OCI-LY1 (cell line): Measurements from ENCODE around the gene CCDC187.
"Not testable (repeated sequence)": the region's sequence is repeated elsewhere in the genome, so short reads cannot be mapped to it uniquely, and the experiment has no call there.

Experiments
- H2AFZ ChIP-seq: fragments of 200-600 bp; sonication (generic), shearing (Covaris generic); 2 replicates; pipeline ENCODE4 v1.6.0; 2014; ENCODE audit warnings: antibody characterized with exemption, mild to moderate bottlenecking, low read length
- H3F3A ChIP-seq: fragments of 200-600 bp; sonication (generic), shearing (Covaris generic); 2 replicates; pipeline ENCODE4 v1.6.0; 2014; ENCODE audit warnings: mild to moderate bottlenecking, antibody characterized with exemption, low read length, moderate library complexity; ENCODE audit not compliant: insufficient read depth
- H3K27ac ChIP-seq: fragments of 200-600 bp; sonication (generic); 2 replicates; pipeline ENCODE4 v1.5.1; 2014; ENCODE audit warnings: low read length, mixed run types, mild to moderate bottlenecking, low read depth; ENCODE audit not compliant: poor library complexity, severe bottlenecking
- H3K27me3 ChIP-seq: fragments of 200-600 bp; sonication (generic); 2 replicates; pipeline ENCODE4 v1.6.0; 2014; ENCODE audit warnings: antibody characterized with exemption, mild to moderate bottlenecking, low read length, moderate library complexity; ENCODE audit not compliant: insufficient read depth
- H3K36me3 ChIP-seq: fragments of 200-600 bp; sonication (generic); 2 replicates; pipeline ENCODE4 v1.6.1; 2014; ENCODE audit warnings: mild to moderate bottlenecking, antibody characterized with exemption, low read length, moderate library complexity, mixed read lengths; ENCODE audit not compliant: insufficient read depth
- H3K4me1 ChIP-seq: fragments of 200-600 bp; sonication (generic); 2 replicates; pipeline ENCODE4 v1.5.1; 2014; ENCODE audit warnings: mild to moderate bottlenecking, low read length, moderate library complexity; ENCODE audit not compliant: insufficient read depth, severe bottlenecking
- H3K4me2 ChIP-seq: fragments of 200-600 bp; sonication (generic), shearing (Covaris generic); 2 replicates; pipeline ENCODE4 v1.6.1; 2014; ENCODE audit warnings: low read length
- H3K4me3 ChIP-seq: fragments of 200-600 bp; sonication (generic); 2 replicates; pipeline ENCODE4 v1.5.1; 2014; ENCODE audit warnings: low read length, low read depth, mild to moderate bottlenecking, mixed read lengths; ENCODE audit not compliant: poor library complexity, severe bottlenecking
- H3K79me2 ChIP-seq: fragments of 200-600 bp; shearing (Covaris generic); 2 replicates; pipeline ENCODE4 v1.6.1; 2016; ENCODE audit warnings: mixed run types, low read length, mixed read lengths; ENCODE audit not compliant: insufficient read depth
- H3K9ac ChIP-seq: fragments of 200-600 bp; sonication (generic), shearing (Covaris generic); 2 replicates; pipeline ENCODE4 v1.6.1; 2014; ENCODE audit warnings: mild to moderate bottlenecking, low read length, mixed read lengths
- H3K9me2 ChIP-seq: fragments of 200-600 bp; sonication (generic), shearing (Covaris generic); 2 replicates; pipeline ENCODE4 v1.6.1; 2014; ENCODE audit warnings: low read depth, mild to moderate bottlenecking, low read length, mixed read lengths
- H3K9me3 ChIP-seq: fragments of 200-600 bp; shearing (Covaris generic); 2 replicates; pipeline ENCODE4 v1.6.1; 2014; ENCODE audit warnings: low read length, mixed read lengths
- H4K20me1 ChIP-seq: fragments of 200-600 bp; sonication (generic), shearing (Covaris generic); 2 replicates; pipeline ENCODE4 v1.6.0; 2016; ENCODE audit warnings: mild to moderate bottlenecking, low read length; ENCODE audit not compliant: insufficient read depth
- EZH2 ChIP-seq: fragments of 200-600 bp; sonication (generic), shearing (Covaris generic); IDR thresholded peaks from 2 replicates; pipeline ENCODE4 v1.8.0; 2017; ENCODE audit warnings: borderline replicate concordance, mixed run types, mild to moderate bottlenecking, antibody characterized with exemption, low read length, moderate library complexity, mixed read lengths
- TF ChIP-seq, protein P1 (sequence below): fragments of 200-600 bp; sonication (generic), shearing (Covaris generic); IDR thresholded peaks from 2 replicates; pipeline ENCODE4 v1.5.1; 2017; ENCODE audit warnings: mild to moderate bottlenecking, antibody characterized with exemption, low read length, moderate library complexity, mixed read lengths

Gene CCDC187

GRCh38 chr9:136267261-136268111 is 36.4 kb downstream of the CCDC187 start:
- Histone ChIP-seq H3F3A (no peaks in the 10 kb centered on the region), H3K9me2 (no peaks in the 10 kb centered on the region), H3K4me1 (peaks cover 11% of the 10 kb centered on the region), H4K20me1 (no peaks in the 10 kb centered on the region), H3K27me3 (peaks cover 24% of the 10 kb centered on the region), H3K4me2 (peak overlapping the region; percentile 64), H3K27ac (no peak overlapping the region), H3K9ac (peak overlapping the region; percentile 44; the same call in 1 of the 2 replicates), H3K79me2 (no peaks in the 10 kb centered on the region), H3K9me3 (no peaks in the 10 kb centered on the region), H3K4me3 (peak overlapping the region; percentile 53), H3K36me3 (no peaks in the 10 kb centered on the region; the same call in 1 of the 2 replicates), H2AFZ (no peak overlapping the region)
- TF ChIP-seq EZH2: no peak
- TF ChIP-seq, protein P1, sequence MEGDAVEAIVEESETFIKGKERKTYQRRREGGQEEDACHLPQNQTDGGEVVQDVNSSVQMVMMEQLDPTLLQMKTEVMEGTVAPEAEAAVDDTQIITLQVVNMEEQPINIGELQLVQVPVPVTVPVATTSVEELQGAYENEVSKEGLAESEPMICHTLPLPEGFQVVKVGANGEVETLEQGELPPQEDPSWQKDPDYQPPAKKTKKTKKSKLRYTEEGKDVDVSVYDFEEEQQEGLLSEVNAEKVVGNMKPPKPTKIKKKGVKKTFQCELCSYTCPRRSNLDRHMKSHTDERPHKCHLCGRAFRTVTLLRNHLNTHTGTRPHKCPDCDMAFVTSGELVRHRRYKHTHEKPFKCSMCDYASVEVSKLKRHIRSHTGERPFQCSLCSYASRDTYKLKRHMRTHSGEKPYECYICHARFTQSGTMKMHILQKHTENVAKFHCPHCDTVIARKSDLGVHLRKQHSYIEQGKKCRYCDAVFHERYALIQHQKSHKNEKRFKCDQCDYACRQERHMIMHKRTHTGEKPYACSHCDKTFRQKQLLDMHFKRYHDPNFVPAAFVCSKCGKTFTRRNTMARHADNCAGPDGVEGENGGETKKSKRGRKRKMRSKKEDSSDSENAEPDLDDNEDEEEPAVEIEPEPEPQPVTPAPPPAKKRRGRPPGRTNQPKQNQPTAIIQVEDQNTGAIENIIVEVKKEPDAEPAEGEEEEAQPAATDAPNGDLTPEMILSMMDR: peak; percentile 36; the same call in 1 of the 2 replicates

DNA sequence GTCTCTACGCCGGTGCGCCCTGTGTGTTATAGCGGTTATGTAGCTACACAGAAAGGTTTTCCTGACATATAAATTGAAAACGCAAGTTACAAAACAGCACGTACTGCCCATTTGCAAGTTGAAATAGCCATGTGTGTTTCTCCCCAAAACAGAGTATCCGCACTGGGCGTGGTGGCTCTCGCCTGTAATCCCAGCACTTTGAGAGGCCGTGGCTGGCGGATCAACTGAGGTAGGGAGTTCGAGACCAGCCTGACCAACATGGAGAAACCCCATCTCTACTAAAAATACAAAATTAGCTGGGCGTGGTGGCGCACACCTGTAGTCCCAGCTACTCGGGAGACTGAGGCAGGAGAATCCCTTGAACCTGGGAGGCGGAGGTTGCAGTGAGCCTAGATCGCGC is 37.3 kb downstream of the CCDC187 start:
- not testable (repeated sequence) for H3K36me3 ChIP-seq, H4K20me1 ChIP-seq, H3F3A ChIP-seq, H2AFZ ChIP-seq, H3K27ac ChIP-seq, H3K79me2 ChIP-seq, H3K9me3 ChIP-seq, H3K9me2 ChIP-seq
- Histone ChIP-seq H3K9ac (peak overlapping the region; percentile 1; the same call in 1 of the 2 replicates), H3K27me3 (peaks cover 24% of the 10 kb centered on the region), H3K4me3 (peak overlapping the region; percentile 53), H3K4me1 (peaks cover 11% of the 10 kb centered on the region), H3K4me2 (peak overlapping the region; percentile 64)

DNA sequence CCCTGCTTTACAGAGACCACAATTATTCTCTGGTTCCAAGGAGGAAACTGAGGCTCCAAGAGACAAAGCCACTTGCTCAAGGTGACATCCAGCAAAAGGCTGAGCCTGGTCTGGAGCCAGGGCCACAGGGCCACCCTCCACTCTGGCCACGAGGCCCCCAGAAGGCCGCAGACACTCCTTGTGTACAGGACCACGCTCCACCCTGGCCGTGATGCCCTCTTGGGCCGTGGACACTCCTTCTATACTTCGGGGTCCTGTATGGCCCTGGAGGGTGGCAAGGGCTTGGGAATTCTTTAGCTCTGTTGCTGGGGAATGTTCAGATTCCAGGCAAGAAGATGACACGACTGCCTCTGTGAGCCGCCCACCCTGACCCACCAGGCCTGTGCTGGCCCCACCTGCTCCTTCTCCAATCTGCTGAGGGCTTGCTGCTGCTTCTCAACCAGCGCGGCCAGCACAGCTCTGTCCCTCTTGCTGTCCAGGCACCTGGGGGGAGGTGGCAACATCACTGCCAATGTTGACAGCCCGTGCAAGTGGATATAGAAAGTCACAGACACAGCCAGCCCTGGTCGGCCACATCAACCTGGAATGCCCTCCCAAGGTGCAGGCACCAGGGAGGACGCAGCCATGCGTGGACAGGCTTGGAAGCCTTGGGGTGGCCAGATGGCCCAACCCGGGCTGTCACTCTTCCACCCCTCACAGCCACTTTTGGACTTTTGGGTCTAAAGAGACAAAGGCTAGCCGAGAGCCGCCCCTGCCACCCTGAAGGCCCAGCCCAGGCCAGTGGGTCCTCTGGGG is 38.1 kb downstream of the CCDC187 start:
- Histone ChIP-seq H3K9ac (no peak overlapping the region), H3K27me3 (peaks cover 24% of the 10 kb centered on the region), H2AFZ (no peak overlapping the region), H3K4me1 (peaks cover 11% of the 10 kb centered on the region), H3F3A (no peaks in the 10 kb centered on the region), H3K36me3 (no peaks in the 10 kb centered on the region; the same call in 1 of the 2 replicates), H3K4me2 (no peak overlapping the region), H4K20me1 (no peaks in the 10 kb centered on the region), H3K9me3 (no peaks in the 10 kb centered on the region), H3K79me2 (no peaks in the 10 kb centered on the region), H3K4me3 (no peak overlapping the region), H3K27ac (no peak overlapping the region), H3K9me2 (no peaks in the 10 kb centered on the region)
- TF ChIP-seq EZH2: no peak
- TF ChIP-seq, protein P1: no peak
